ENCODE data around the gene LUZP1. TPM values are rescaled to one million over a fixed set of nuclear protein-coding genes. Genes with fewer than 3 reads are reported as not detected.
"Not testable (repeated sequence)": the region's sequence is repeated elsewhere in the genome, so short reads cannot be mapped to it uniquely, and the experiment has no call there.

Gene LUZP1
- total RNA-seq, 2 experiments from 2014 or later, result 20.1 to 23.7 TPM

GRCh38 chr1:23210351-23210785 lies 41.7 kb upstream of the LUZP1 start:
- no peak overlapping the region for H3K27ac Mint-ChIP-seq
- intact Hi-C loops (cut with DNase I, micrococcal nuclease), result no loop called here
- no peak overlapping the region for H3K4me3 Mint-ChIP-seq

GRCh38 chr1:23209770-23210169 lies 41.1 kb upstream of the LUZP1 start:
- intact Hi-C loops (cut with DNase I, micrococcal nuclease), result no loop called here
- no peak overlapping the region for H3K27ac Mint-ChIP-seq
- no peak for ATAC-seq (ENCODE audit: poor library complexity)

More at GRCh38 chr1:23210351-23210785, 41.7 kb upstream of the LUZP1 start:
- Histone ChIP-seq H3K27me3 (ENCODE audit: control insufficient read depth in 1 of 2, insufficient read depth in 2 of 2, low read length in 2 of 2) (peaks cover 18 to 32% of the 10 kb centered on the region in 2 experiments), H3K27ac (ENCODE audit: low read depth in 1 of 2, low read length in 2 of 2) (no peak overlapping the region), H3K9me3 (ENCODE audit: control insufficient read depth in 1 of 2, insufficient read depth in 1 of 2, low read length in 2 of 2) (no peaks in the 10 kb centered on the region), H3K36me3 (ENCODE audit: insufficient read depth, low read length) (no peaks in the 10 kb centered on the region), H3K4me3 (ENCODE audit: low read length) (no peak overlapping the region), H3K4me1 (ENCODE audit: insufficient read depth, low read length) (peaks cover 3% of the 10 kb centered on the region)
- peaks cover 49% of the 10 kb centered on the region for H3K27me3 Mint-ChIP-seq
- ChIA-PET CTCF (no interaction called here), POLR2A (no interaction called here)
- ATAC-seq (ENCODE audit: poor library complexity), result no peak
- no peak for TF ChIP-seq CTCF (IDR thresholded peaks at IDR 0.05)
- no peaks in the 10 kb centered on the region for H3K9me3 Mint-ChIP-seq
- DNase-seq, result no peak
- no peaks in the 10 kb centered on the region for H3K36me3 Mint-ChIP-seq (ENCODE audit: low read depth)
- H3K4me1 Mint-ChIP-seq (ENCODE audit: low read depth), result no peaks in the 10 kb centered on the region

GRCh38 chr1:23208527-23208926 lies 39.9 kb upstream of the LUZP1 start:
- Mint-ChIP-seq H3K27me3 (peaks cover 34% of the 10 kb centered on the region), H3K27ac (no peak overlapping the region), H3K4me1 (ENCODE audit: low read depth) (no peaks in the 10 kb centered on the region), H3K9me3 (no peaks in the 10 kb centered on the region), H3K4me3 (no peak overlapping the region), H3K36me3 (ENCODE audit: low read depth) (no peaks in the 10 kb centered on the region)
- POLR2A ChIA-PET, result no interaction called here
- H3K36me3 ChIP-seq (ENCODE audit: insufficient read depth, low read length), result no peaks in the 10 kb centered on the region
- H3K9me3 ChIP-seq (ENCODE audit: control insufficient read depth in 1 of 2, insufficient read depth in 1 of 2, low read length in 2 of 2), result no peaks in the 10 kb centered on the region
- CTCF ChIA-PET, result no interaction called here
- intact Hi-C loops (cut with DNase I, micrococcal nuclease), result no loop called here
- TF ChIP-seq CTCF (IDR thresholded peaks at IDR 0.05), result no peak
- H3K4me3 ChIP-seq (ENCODE audit: low read length), result no peak overlapping the region
- H3K4me1 ChIP-seq (ENCODE audit: insufficient read depth, low read length), result peaks cover 3% of the 10 kb centered on the region
- peaks cover 6 to 14% of the 10 kb centered on the region in 2 experiments for H3K27me3 ChIP-seq (ENCODE audit: control insufficient read depth in 1 of 2, insufficient read depth in 2 of 2, low read length in 2 of 2)
- no peak for DNase-seq
- no peak overlapping the region for H3K27ac ChIP-seq (ENCODE audit: low read depth in 1 of 2, low read length in 2 of 2)
- ATAC-seq (ENCODE audit: poor library complexity), result no peak

More at GRCh38 chr1:23209770-23210169, 41.1 kb upstream of the LUZP1 start:
- H3K27ac ChIP-seq (ENCODE audit: low read depth in 1 of 2, low read length in 2 of 2), result no peak overlapping the region
- ChIA-PET POLR2A (no interaction called here), CTCF (no interaction called here)
- H3K27me3 Mint-ChIP-seq, result peaks cover 44% of the 10 kb centered on the region
- H3K4me3 Mint-ChIP-seq, result no peak overlapping the region
- DNase-seq, result peak in 1 of 14 experiments; percentile 27
- no peaks in the 10 kb centered on the region for H3K36me3 Mint-ChIP-seq (ENCODE audit: low read depth)
- TF ChIP-seq CTCF (IDR thresholded peaks at IDR 0.05), result no peak
- peaks cover 3% of the 10 kb centered on the region for H3K4me1 ChIP-seq (ENCODE audit: insufficient read depth, low read length)
- H3K36me3 ChIP-seq (ENCODE audit: insufficient read depth, low read length), result no peaks in the 10 kb centered on the region
- H3K27me3 ChIP-seq (ENCODE audit: control insufficient read depth in 1 of 2, insufficient read depth in 2 of 2, low read length in 2 of 2), result peaks cover 14 to 26% of the 10 kb centered on the region in 2 experiments
- no peaks in the 10 kb centered on the region for H3K9me3 ChIP-seq (ENCODE audit: control insufficient read depth in 1 of 2, insufficient read depth in 1 of 2, low read length in 2 of 2)
- H3K9me3 Mint-ChIP-seq, result no peaks in the 10 kb centered on the region
- no peak overlapping the region for H3K4me3 ChIP-seq (ENCODE audit: low read length)
- H3K4me1 Mint-ChIP-seq (ENCODE audit: low read depth), result no peaks in the 10 kb centered on the region

- H3K9me3 ChIP-seq (ENCODE audit: control insufficient read depth in 1 of 2, insufficient read depth in 1 of 2, low read length in 2 of 2); ATAC-seq (ENCODE audit: poor library complexity); intact Hi-C loops (cut with DNase I, micrococcal nuclease); DNase-seq; H3K27ac Mint-ChIP-seq; H3K4me3 ChIP-seq (ENCODE audit: low read length); H3K27ac ChIP-seq (ENCODE audit: low read depth in 1 of 2, low read length in 2 of 2); CTCF ChIA-PET; H3K36me3 ChIP-seq (ENCODE audit: insufficient read depth, low read length); POLR2A ChIA-PET; H3K27me3 ChIP-seq (ENCODE audit: control insufficient read depth in 1 of 2, insufficient read depth in 2 of 2, low read length in 2 of 2); H3K4me1 Mint-ChIP-seq (ENCODE audit: low read depth); H3K4me1 ChIP-seq (ENCODE audit: insufficient read depth, low read length); H3K4me3 Mint-ChIP-seq; H3K9me3 Mint-ChIP-seq; H3K36me3 Mint-ChIP-seq (ENCODE audit: low read depth): not testable (repeated sequence)
- peaks cover 27% of the 10 kb centered on the region for H3K27me3 Mint-ChIP-seq
These were observed 39.1 kb upstream of the LUZP1 start for GRCh38 chr1:23207733-23208132.
